ENCODE data around the gene MAPRE2.

MAPRE2 gene

DNA sequence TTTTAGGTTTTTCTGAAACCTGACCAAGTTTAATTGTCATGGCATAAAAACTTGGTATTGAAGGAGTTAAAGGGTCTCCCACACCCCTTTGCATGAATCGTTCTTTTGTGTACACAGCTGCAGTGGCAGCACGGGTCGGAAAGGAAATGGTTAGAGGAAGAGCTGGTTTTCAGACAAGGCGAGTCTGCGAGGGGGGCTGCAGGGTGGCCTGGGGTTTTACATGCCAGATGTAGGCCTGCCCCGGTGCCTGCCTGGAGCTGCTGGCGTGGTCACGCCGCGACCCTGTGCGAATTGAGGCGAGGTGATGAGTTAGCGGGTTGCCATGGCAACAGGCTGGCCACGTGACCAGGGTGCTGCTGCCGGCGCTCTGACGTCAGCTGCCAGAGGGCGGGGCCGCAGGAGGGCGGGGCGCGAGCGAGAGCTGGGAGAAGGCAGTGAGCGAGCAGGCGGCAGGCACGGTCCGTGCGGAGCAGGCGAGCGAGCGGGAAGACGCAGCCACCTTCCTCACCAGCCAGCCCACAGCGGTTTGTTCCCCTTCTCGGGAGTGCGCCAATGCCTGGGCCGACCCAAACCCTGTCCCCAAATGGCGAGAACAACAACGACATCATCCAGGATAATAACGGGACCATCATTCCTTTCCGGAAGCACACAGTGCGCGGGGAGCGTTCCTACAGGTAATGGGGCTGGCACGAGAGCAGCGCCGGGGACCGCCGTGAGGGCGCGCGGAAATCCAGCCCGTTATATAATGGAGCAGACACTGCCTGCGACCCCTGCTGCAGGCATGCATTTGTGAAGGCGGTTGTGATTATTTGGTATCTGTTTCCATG, at the start of gene MAPRE2:
Gene MAPRE2, plus strand, starts transcription at position 426 of the 827 bp plus-strand sequence. Its CDS starts 127 bp downstream, at position 553.
- peak within 1 kb of the TSS; percentile 91 for H3K4me2 ChIP-seq (ENCODE audit: low read depth, low read length, poor library complexity, severe bottlenecking)
- H3K36me3 ChIP-seq (ENCODE audit: low read length), result no peaks in the 10 kb centered on the region
- H3K27ac ChIP-seq (ENCODE audit: low read depth, low read length), result peak within 1 kb of the TSS; percentile 14
- H3K9ac ChIP-seq (ENCODE audit: low read length), result peak within 1 kb of the TSS; percentile 67
- no peaks in the 10 kb centered on the region for H3K27me3 ChIP-seq (ENCODE audit: low read length)
- peaks cover 14% of the 10 kb centered on the region for H3F3A ChIP-seq (ENCODE audit: insufficient read depth)
- peak within 1 kb of the TSS; percentile 88 for H3K4me3 ChIP-seq (ENCODE audit: insufficient read depth, low read length, poor library complexity, severe bottlenecking)
- TF ChIP-seq, protein P1, sequence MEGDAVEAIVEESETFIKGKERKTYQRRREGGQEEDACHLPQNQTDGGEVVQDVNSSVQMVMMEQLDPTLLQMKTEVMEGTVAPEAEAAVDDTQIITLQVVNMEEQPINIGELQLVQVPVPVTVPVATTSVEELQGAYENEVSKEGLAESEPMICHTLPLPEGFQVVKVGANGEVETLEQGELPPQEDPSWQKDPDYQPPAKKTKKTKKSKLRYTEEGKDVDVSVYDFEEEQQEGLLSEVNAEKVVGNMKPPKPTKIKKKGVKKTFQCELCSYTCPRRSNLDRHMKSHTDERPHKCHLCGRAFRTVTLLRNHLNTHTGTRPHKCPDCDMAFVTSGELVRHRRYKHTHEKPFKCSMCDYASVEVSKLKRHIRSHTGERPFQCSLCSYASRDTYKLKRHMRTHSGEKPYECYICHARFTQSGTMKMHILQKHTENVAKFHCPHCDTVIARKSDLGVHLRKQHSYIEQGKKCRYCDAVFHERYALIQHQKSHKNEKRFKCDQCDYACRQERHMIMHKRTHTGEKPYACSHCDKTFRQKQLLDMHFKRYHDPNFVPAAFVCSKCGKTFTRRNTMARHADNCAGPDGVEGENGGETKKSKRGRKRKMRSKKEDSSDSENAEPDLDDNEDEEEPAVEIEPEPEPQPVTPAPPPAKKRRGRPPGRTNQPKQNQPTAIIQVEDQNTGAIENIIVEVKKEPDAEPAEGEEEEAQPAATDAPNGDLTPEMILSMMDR (IDR thresholded peaks at IDR 0.05; ENCODE audit: insufficient read depth, low read length, poor library complexity, severe bottlenecking), result no peak
- no peak for TF ChIP-seq EZH2phosphoT487 (conservative IDR thresholded peaks at IDR 0.05; ENCODE audit: low read length)
- H3K9me2 ChIP-seq (replicated peaks; ENCODE audit: insufficient read depth, low read length), result no peaks in the 10 kb centered on the region
- peaks cover 10% of the 10 kb centered on the region; the same call in 1 of the 2 replicates for H3K79me2 ChIP-seq (ENCODE audit: insufficient read depth, low read length)
- no peaks in the 10 kb centered on the region for H4K20me1 ChIP-seq (ENCODE audit: low read depth, low read length)
- H3K9me3 ChIP-seq (ENCODE audit: insufficient read depth, low read length), result no peaks in the 10 kb centered on the region
- H2AFZ ChIP-seq (ENCODE audit: low read depth, low read length, severe bottlenecking), result peak within 1 kb of the TSS; percentile 66

DNA sequence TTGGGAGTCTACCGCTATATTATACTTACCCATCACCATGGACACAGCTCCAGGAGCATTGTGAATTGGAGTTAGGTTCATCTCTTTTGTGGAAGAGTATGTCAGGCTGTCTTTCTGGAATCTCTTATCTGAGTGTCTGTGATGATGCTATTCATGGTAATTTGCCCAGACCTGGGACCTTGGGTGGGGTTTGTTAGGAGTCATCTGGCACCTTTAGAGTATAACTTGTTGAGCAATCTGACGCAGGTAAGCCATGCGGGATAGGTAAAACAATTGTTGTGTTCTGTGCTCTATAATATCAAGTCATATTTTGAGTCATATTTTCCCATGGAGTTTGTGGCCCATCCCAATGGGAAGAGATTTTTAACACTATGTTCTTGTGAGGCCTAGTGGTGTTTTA, 49.7 kb upstream of the MAPRE2 start:
- Histone ChIP-seq H3F3A (ENCODE audit: insufficient read depth) (no peaks in the 10 kb centered on the region), H3K9me2 (replicated peaks; ENCODE audit: insufficient read depth, low read length) (no peaks in the 10 kb centered on the region), H3K4me2 (ENCODE audit: low read depth, low read length, poor library complexity, severe bottlenecking) (no peak overlapping the region), H4K20me1 (ENCODE audit: low read depth, low read length) (no peaks in the 10 kb centered on the region), H3K4me3 (ENCODE audit: insufficient read depth, low read length, poor library complexity, severe bottlenecking) (no peak overlapping the region), H3K79me2 (ENCODE audit: insufficient read depth, low read length) (no peaks in the 10 kb centered on the region), H2AFZ (ENCODE audit: low read depth, low read length, severe bottlenecking) (no peak overlapping the region), H3K27me3 (ENCODE audit: low read length) (no peaks in the 10 kb centered on the region), H3K36me3 (ENCODE audit: low read length) (no peaks in the 10 kb centered on the region), H3K9ac (ENCODE audit: low read length) (no peak overlapping the region), H3K27ac (ENCODE audit: low read depth, low read length) (no peak overlapping the region), H3K9me3 (ENCODE audit: insufficient read depth, low read length) (no peaks in the 10 kb centered on the region)
- no peak for TF ChIP-seq EZH2phosphoT487 (conservative IDR thresholded peaks at IDR 0.05; ENCODE audit: low read length)
- TF ChIP-seq, protein P1 (IDR thresholded peaks at IDR 0.05; ENCODE audit: insufficient read depth, low read length, poor library complexity, severe bottlenecking), result no peak

DNA sequence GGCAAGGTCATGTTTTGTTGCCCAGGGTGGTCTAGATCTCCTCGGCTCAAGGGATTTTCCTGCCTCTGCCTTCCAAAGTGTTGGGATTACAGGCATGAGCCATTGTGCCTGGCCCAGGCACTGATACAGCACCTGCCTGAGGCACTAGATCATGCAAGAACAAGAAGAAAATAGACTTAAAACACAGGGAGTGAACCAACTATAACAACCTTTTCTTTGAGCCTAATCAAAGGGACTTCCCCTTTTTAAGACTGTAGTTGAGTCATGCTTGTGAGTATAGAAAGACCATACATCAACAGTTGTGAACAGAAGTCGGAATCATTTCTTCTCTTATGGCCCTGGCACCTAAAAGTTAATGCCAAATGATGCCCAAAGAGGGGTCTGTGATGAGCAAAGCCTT, 47.9 kb upstream of the MAPRE2 start:
- Histone ChIP-seq H4K20me1 (ENCODE audit: low read depth, low read length) (no peaks in the 10 kb centered on the region), H3K4me2 (ENCODE audit: low read depth, low read length, poor library complexity, severe bottlenecking) (no peak overlapping the region), H3K9ac (ENCODE audit: low read length) (no peak overlapping the region), H3K36me3 (ENCODE audit: low read length) (no peaks in the 10 kb centered on the region), H3K9me3 (ENCODE audit: insufficient read depth, low read length) (no peaks in the 10 kb centered on the region), H3K27ac (ENCODE audit: low read depth, low read length) (no peak overlapping the region), H3K4me3 (ENCODE audit: insufficient read depth, low read length, poor library complexity, severe bottlenecking) (no peak overlapping the region), H3K9me2 (replicated peaks; ENCODE audit: insufficient read depth, low read length) (no peaks in the 10 kb centered on the region), H3F3A (ENCODE audit: insufficient read depth) (no peaks in the 10 kb centered on the region), H3K79me2 (ENCODE audit: insufficient read depth, low read length) (no peaks in the 10 kb centered on the region), H3K27me3 (ENCODE audit: low read length) (no peaks in the 10 kb centered on the region), H2AFZ (ENCODE audit: low read depth, low read length, severe bottlenecking) (no peak overlapping the region)
- TF ChIP-seq EZH2phosphoT487 (conservative IDR thresholded peaks at IDR 0.05; ENCODE audit: low read length), result no peak
- TF ChIP-seq, protein P1 (IDR thresholded peaks at IDR 0.05; ENCODE audit: insufficient read depth, low read length, poor library complexity, severe bottlenecking), result no peak

Measured in SU-DHL-6 (cell line).